Subcutaneous abdominal adipose tissue (tissue), 5 donors: Measurements from ENCODE around the gene NOL9.
A peak's percentile ranks its signal among the peaks of the same experiment; 100 is the strongest.

Source experiments
- H3K27ac ChIP-seq: one replicate; pipeline ENCODE4 v1.7.0; 2013; ENCODE audit warnings: low read depth, mild to moderate bottlenecking, inconsistent platforms, low read length, moderate library complexity
- H3K27me3 ChIP-seq, 5 donors: one replicate each; pipeline ENCODE4 v1.7.0; 2013; ENCODE audit warnings: low read length in 5 of 5, inconsistent platforms in 1 of 5; ENCODE audit not compliant: control insufficient read depth in 5 of 5, insufficient read depth in 4 of 5
- H3K36me3 ChIP-seq, 5 donors: one replicate each; pipeline ENCODE4 v1.7.0; 2013; ENCODE audit warnings: low read length in 5 of 5; ENCODE audit not compliant: control insufficient read depth in 5 of 5, insufficient read depth in 5 of 5
- H3K4me1 ChIP-seq, 5 donors: one replicate each; pipeline ENCODE4 v1.7.0; 2013; ENCODE audit warnings: low read length in 5 of 5, mild to moderate bottlenecking in 3 of 5, moderate library complexity in 1 of 5; ENCODE audit not compliant: control insufficient read depth in 5 of 5, insufficient read depth in 5 of 5
- H3K4me3 ChIP-seq, 5 donors: one replicate each; pipeline ENCODE4 v1.7.0; 2013; ENCODE audit warnings: low read length in 5 of 5, low read depth in 1 of 5
- H3K9ac ChIP-seq, 5 donors: one replicate each; pipeline ENCODE4 v1.7.0; 2013; ENCODE audit warnings: low read length in 5 of 5, mild to moderate bottlenecking in 4 of 5, moderate library complexity in 3 of 5
- H3K9me3 ChIP-seq, 5 donors: one replicate each; pipeline ENCODE4 v1.7.0; 2013; ENCODE audit warnings: low read length in 5 of 5; ENCODE audit not compliant: control insufficient read depth in 5 of 5
- donor health status: healthy.
- donor health status: healthy.
- donor health status: healthy.
- donor health status: healthy.
- donor health status: healthy.

The NOL9 gene

GRCh38 chr1:6597777-6598131 lies 43.4 kb upstream of the NOL9 start:
- no peaks in the 10 kb centered on the region for H3K9me3 ChIP-seq
- no peaks in the 10 kb centered on the region for H3K27me3 ChIP-seq
- H3K4me3 ChIP-seq, result peak overlapping the region in 3 of 5 donors; percentile 12 to 38 (median 19)
- H3K27ac ChIP-seq, result peak overlapping the region; percentile 100
- H3K9ac ChIP-seq, result peak overlapping the region in 1 of 5 donors; percentile 57
- H3K4me1 ChIP-seq, result peaks cover 16 to 77% (median 56%) of the 10 kb centered on the region in 5 donors
- H3K36me3 ChIP-seq, result peaks cover 0 to 67% (median 55%) of the 10 kb centered on the region in 5 donors

GRCh38 chr1:6596886-6597776 lies 42.8 kb upstream of the NOL9 start:
- Histone ChIP-seq H3K9ac (peak overlapping the region in 2 of 5 donors; percentile 8 to 60), H3K9me3 (no peaks in the 10 kb centered on the region), H3K36me3 (peaks cover 0 to 73% (median 61%) of the 10 kb centered on the region in 5 donors), H3K27me3 (no peaks in the 10 kb centered on the region), H3K4me1 (peaks cover 16 to 83% (median 63%) of the 10 kb centered on the region in 5 donors), H3K4me3 (peak overlapping the region in 4 of 5 donors; percentile 7 to 49 (median 26)), H3K27ac (peak overlapping the region; percentile 100)

- Histone ChIP-seq H3K27me3 (no peaks in the 10 kb centered on the region), H3K36me3 (peaks cover 0 to 81% (median 68%) of the 10 kb centered on the region in 5 donors), H3K4me3 (peak overlapping the region in 3 of 5 donors; percentile 12 to 49 (median 40)), H3K9me3 (no peaks in the 10 kb centered on the region), H3K27ac (peak overlapping the region; percentile 100), H3K4me1 (peaks cover 17 to 86% (median 65%) of the 10 kb centered on the region in 5 donors), H3K9ac (peak overlapping the region in 2 of 5 donors; percentile 8 to 60)
These were observed 42.0 kb upstream of the NOL9 start for GRCh38 chr1:6596351-6596750.

- H3K4me1 ChIP-seq, result peaks cover 15 to 88% (median 69%) of the 10 kb centered on the region in 5 donors
- no peaks in the 10 kb centered on the region for H3K9me3 ChIP-seq
- H3K27ac ChIP-seq, result no peak overlapping the region
- no peaks in the 10 kb centered on the region for H3K27me3 ChIP-seq
- no peak overlapping the region for H3K9ac ChIP-seq
- H3K36me3 ChIP-seq, result peaks cover 0 to 92% (median 75%) of the 10 kb centered on the region in 5 donors
- no peak overlapping the region for H3K4me3 ChIP-seq
These were observed 40.8 kb upstream of the NOL9 start for GRCh38 chr1:6594977-6595740.

GRCh38 chr1:6593810-6594209 lies 39.5 kb upstream of the NOL9 start:
- Histone ChIP-seq H3K9me3 (no peaks in the 10 kb centered on the region), H3K4me3 (no peak overlapping the region), H3K4me1 (peaks cover 10 to 88% (median 62%) of the 10 kb centered on the region in 5 donors), H3K27ac (no peak overlapping the region), H3K27me3 (no peaks in the 10 kb centered on the region), H3K36me3 (peaks cover 0 to 98% (median 82%) of the 10 kb centered on the region in 5 donors), H3K9ac (no peak overlapping the region)

GRCh38 chr1:6592865-6593593 lies 38.7 kb upstream of the NOL9 start:
- peaks cover 10 to 87% (median 58%) of the 10 kb centered on the region in 5 donors for H3K4me1 ChIP-seq

GRCh38 chr1:6592441-6592840 lies 38.1 kb upstream of the NOL9 start:
- Histone ChIP-seq H3K9ac (no peak overlapping the region), H3K36me3 (peaks cover 0 to 99% (median 90%) of the 10 kb centered on the region in 5 donors), H3K4me1 (peaks cover 5 to 87% (median 57%) of the 10 kb centered on the region in 5 donors), H3K27me3 (no peaks in the 10 kb centered on the region), H3K4me3 (no peak overlapping the region), H3K9me3 (no peaks in the 10 kb centered on the region), H3K27ac (no peak overlapping the region)

More at GRCh38 chr1:6592865-6593593, 38.7 kb upstream of the NOL9 start:
- Histone ChIP-seq H3K36me3 (peaks cover 0 to 99% (median 90%) of the 10 kb centered on the region in 5 donors), H3K27ac (no peak overlapping the region), H3K9ac (no peak overlapping the region), H3K9me3 (no peaks in the 10 kb centered on the region), H3K27me3 (no peaks in the 10 kb centered on the region), H3K4me3 (no peak overlapping the region)

GRCh38 chr1:6591644-6592043 lies 37.3 kb upstream of the NOL9 start:
- Histone ChIP-seq H3K4me3 (peak overlapping the region in 1 of 5 donors; percentile 16), H3K27ac (no peak overlapping the region), H3K9ac (no peak overlapping the region), H3K4me1 (peaks cover 4 to 87% (median 57%) of the 10 kb centered on the region in 5 donors), H3K36me3 (peaks cover 0 to 99% (median 88%) of the 10 kb centered on the region in 5 donors), H3K9me3 (no peaks in the 10 kb centered on the region), H3K27me3 (no peaks in the 10 kb centered on the region)

GRCh38 chr1:6591222-6591621 lies 36.9 kb upstream of the NOL9 start:
- Histone ChIP-seq H3K27ac (no peak overlapping the region), H3K9ac (no peak overlapping the region), H3K9me3 (no peaks in the 10 kb centered on the region), H3K4me1 (peaks cover 4 to 84% (median 54%) of the 10 kb centered on the region in 5 donors), H3K27me3 (no peaks in the 10 kb centered on the region), H3K4me3 (peak overlapping the region in 1 of 5 donors; percentile 16), H3K36me3 (peaks cover 0 to 97% (median 84%) of the 10 kb centered on the region in 5 donors)
